ENCODE data around the gene RANBP9.

The RANBP9 gene

DNA sequence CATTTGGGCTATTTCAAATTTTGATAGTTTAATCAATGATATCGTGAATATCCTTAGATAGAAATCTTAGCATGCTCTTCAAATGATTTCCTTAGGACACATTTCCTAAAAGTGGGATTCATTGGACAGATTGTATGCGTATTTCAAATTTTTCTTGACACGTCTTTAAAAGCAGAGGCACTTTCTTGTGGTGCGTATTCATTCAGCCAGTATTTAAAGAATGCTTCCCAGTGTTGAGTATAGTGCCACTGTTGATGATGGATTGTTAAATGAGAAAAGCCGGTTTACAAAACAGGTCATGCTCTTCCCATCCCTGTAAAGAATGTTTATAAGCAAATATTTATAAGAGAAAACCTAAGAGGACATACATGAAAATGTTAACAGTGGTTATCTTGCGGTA is 111.6 kb downstream of the RANBP9 start:
- no peak for DNase-seq (ENCODE audit: low spot score)

DNA sequence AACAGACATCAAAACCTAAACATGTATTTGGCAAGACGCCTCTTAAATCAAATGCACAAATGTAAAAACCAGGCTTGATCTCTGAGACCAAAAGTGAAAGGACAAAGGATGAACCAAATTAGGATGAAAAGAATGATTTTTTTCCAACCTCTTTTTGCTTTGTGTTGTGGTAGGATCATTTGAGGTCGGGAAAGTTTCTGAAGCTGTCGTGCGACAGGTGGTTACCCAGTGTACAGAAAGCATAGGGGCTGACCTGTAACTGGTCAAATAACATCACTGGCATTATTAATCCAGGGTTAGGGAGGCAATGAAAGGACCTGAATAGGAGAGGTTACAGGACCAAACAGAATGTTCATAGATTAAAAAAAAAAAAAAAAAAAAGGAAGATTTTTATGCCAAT is 114.6 kb downstream of the RANBP9 start:
- no peak for DNase-seq (ENCODE audit: low spot score)

DNA sequence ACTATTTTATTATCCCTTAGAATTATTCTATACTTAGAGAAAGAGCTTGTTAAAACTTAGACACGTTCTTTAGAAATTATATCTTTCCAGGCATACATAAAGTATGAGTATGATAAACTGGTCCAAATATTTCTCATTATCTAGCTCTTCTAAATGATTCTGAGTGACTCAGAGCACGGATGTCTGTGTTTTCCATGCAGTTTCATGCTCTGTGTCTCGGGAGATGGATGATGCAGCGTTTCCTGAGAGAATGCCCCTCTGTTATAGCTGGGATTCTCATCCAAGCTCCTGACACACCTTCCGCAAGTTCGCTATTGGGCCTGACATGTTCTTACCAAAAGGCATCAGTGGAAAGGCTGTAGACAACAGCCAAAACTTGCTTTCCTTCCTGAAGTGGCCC is 117.9 kb downstream of the RANBP9 start:
- DNase-seq (ENCODE audit: low spot score), result no peak

DNA sequence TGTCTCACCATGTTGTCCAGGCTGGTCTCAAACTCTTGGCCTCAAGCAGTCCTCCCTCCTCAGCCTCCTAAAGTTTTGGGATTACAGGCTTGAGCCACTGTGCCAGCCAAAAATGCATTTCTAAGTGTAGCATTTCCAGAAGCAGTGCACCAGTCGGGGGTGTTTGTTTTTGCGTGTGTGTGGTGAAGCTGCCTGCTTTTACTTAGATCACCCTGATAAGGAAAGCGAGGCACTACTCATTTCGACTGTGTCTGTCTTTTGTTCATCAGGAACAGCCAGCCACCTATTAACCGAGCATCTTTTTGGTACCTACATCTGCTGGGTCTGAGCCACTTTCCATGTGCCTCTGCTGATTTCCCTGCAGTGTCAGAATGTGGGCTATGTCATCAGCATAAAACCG is 118.5 kb downstream of the RANBP9 start:
- DNase-seq (ENCODE audit: low spot score), result no peak

DNA sequence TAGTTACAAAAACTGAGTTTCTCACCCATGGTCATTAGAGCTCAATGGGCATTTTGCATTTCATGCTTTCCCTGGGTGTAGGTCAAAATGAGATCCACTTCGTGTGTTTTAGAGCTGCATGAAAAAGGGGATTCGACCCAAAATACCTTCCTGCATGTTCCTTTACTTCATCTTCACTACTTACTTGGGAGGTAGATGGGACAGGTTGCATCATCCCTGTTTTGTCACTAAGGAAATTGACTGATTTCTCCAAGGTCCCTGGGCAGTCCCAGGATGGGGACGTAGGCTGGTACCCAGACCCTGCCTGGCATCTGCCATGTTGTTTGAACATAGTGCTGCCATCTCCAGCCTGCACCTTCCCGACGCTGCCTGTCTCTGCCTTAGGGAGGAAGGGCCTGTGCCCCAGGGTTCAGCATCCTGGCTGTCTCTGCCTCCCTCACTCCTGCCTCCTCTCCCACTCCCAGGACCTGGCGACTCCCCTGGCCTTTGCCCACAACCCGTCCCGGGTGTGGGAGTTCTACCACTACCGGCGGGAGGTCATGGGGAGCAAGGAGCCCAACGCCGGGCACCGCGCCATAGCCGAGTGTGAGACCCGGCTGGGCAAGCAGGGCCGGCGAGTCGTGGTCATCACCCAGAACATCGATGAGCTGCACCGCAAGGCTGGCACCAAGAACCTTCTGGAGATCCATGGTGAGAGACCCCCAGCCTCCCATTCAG is 120.3 kb downstream of the RANBP9 start:
- DNase-seq (ENCODE audit: low spot score), result no peak

DNA sequence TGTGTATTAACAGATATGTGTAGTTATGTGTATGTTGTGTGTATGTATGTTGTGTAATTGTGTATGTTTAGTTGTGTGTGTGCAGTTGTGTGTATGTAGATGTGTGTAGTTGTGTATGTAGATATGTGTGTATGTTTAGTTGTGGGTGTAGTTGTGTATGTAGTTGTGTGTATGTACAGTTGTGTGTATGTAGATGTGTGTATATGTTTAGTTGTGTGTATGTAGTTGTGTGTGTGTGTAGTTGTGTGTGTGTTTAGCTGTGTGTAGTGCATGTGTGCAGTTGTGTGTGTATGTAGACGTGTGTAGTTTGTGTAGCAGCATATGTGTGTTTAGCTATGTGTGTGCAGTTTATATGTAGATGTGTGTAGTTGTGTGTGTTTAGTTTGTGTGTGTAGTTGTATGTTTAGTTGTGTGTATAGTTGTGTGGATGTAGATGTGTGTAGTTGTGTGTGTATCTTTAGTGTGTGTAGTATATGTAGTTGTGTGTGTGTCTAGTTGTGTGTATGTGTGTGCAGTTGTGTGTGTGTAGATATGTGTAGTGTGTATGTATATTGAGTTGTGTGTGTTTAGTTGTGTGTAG is 121.0 kb downstream of the RANBP9 start:
- DNase-seq (ENCODE audit: low spot score), result no peak

DNA sequence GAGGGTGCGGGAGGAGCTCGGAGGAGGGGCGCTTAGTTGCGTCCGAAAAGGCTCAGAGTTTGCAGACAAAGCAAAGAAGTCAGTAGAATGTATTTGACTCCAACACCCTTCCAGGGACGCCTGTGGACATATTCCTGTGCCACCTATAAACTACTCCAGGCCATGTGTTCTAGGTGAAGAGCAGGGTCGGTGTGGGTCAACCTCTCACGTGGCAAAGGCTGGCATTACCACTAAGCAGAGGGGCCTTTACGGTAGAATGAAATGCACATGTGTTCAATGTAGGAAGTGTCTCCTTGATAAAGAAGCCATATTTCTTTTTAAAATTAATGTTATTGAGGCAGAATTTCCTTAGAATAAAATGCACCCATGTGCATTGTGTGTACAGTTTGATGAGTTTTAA is 121.8 kb downstream of the RANBP9 start:
- DNase-seq (ENCODE audit: low spot score), result no peak

DNA sequence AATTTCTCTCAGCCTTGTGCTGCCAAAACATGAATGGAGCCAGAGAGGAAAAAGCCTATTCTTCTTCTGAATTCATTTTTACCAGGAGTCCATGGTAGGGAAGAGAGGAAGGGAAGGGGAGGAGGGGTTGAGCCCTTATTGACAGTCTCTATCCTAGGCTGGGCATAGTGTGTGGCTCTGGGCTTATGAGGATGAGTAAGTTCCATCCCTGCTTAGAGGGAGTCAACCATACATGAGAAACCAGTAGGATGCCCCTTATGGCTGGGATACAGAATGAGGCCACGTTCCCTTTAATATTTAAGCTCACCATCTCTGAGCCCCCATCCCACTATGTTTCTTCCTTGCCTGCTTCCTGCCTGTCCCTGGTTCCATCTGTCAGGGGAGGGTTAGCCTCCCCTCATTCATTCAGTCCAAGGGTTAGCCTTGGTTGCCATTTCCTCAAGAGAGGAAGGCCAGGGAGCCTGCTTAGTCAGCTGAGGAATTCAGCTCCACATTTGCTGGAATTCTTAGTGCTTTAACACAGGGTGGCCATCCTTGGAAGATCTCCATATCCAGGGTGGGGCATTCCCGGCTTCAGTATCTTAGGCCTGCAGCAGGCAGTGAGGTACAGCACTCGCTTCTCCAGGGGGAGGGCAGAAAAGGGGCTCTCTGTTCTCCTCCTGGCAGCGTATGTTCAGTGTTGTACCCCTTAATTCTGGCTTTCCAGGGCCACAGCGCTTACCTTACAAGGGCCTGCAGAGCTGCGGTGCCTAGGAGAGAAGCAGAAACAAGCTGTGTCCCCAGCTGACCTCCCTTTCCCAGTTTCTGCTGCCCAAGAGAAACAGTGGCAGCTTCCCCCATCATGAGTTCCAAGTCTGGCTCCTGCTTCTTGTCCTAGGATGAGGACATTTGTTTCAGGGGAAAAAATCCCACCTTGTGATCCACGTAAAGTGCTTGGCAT is 124.8 kb downstream of the RANBP9 start:
- DNase-seq (ENCODE audit: low spot score), result no peak

DNA sequence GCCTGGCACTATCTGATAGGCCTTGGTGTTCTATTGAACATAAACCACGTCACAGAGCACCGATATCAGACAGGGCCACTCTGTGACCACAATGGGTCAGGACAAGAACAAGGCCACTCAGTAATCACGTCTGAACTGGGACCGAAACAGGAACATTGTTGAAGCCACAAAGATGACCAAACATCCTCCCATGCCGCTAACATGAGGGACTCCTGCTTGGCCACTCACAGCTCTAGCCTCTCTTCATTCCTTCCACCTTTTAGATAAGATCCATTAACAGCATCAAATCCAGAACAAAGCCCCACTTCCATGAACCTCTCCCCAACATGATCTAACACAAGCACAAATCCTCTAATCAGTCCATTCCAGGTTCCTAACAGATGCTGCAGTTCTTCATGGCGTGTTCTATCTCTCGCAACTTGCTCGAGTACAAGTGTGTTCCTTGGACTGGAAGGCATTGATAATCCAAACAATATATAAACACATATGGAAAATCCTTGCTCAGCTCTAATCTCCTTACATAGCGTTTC is 129.9 kb downstream of the RANBP9 start:
- DNase-seq (ENCODE audit: low spot score), result no peak

DNA sequence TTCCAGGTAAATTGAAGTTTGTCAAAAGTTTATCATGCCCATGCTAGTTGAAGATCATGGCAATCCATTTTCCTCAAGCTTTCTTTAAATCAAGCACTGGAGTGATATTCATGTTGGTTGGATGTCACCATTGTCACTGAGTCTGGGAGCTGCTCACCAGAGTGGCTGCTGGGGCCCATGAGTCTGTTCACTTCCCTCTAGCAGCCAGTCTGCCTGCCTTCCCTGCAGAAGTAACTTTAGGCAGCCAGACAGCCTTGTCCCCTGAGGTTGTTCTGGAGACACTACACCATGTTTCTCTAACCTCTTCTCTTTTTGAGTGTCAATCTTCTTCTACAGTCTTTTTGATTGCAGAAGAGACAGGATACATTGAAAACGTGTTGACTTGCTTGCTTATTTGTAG is 131.7 kb downstream of the RANBP9 start:
- no peak for DNase-seq (ENCODE audit: low spot score)

DNA sequence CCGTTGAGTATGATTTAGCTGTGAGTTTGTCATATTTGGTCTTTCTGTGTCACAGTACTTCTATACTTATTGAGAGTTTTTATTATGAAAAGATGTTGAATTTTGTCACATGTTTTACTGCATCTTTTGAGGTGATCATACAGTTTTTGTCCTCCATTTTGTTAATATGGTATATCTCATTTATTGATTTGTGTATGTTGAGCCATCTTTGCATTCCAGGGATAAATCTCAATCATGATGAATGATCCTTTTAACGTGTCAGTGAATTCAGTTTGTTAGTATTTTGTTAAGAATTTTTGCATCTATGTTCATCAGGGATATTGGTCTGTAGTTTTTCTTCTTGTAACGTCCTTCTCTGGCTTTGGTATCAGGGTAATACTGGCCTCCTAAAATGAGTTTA is 133.7 kb downstream of the RANBP9 start:
- no peak for DNase-seq (ENCODE audit: low spot score)

DNA sequence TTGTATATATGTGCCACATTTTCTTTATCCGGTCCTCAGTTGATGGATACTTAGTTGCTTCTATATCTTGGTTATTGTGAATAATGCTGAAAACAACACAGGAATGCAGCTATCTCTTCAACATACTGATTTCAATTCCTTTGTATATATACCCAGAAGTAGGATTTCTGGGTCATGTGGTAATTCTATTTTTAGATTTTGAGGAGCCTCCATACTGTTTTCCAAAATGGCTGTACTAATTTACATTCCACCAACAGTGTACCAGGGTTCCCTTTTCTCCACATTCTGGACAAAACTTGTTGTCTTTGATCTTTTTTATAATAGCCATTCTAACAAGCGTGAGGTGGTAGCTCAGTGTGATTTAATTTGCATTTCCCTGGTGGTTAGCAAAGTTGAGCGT is 135.6 kb downstream of the RANBP9 start:
- DNase-seq (ENCODE audit: low spot score), result no peak

DNA sequence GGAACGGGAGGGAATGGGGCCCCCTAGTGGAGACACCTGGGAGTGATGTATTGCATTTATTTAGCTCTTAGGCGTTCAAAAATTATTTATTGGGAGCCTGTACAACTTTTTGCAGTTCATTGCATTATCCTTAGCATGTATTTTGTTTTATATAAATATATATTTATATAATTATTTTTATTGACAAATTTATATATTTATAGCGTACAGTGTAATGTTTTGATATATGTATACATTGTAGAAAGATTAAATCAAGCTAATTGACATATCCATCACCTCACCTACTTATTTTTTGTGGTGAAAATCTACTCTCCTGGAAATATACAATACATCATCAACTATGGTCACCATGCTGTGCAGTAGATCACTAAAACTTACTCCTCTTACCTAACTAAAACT is 136.3 kb downstream of the RANBP9 start:
- DNase-seq (ENCODE audit: low spot score), result no peak

DNA sequence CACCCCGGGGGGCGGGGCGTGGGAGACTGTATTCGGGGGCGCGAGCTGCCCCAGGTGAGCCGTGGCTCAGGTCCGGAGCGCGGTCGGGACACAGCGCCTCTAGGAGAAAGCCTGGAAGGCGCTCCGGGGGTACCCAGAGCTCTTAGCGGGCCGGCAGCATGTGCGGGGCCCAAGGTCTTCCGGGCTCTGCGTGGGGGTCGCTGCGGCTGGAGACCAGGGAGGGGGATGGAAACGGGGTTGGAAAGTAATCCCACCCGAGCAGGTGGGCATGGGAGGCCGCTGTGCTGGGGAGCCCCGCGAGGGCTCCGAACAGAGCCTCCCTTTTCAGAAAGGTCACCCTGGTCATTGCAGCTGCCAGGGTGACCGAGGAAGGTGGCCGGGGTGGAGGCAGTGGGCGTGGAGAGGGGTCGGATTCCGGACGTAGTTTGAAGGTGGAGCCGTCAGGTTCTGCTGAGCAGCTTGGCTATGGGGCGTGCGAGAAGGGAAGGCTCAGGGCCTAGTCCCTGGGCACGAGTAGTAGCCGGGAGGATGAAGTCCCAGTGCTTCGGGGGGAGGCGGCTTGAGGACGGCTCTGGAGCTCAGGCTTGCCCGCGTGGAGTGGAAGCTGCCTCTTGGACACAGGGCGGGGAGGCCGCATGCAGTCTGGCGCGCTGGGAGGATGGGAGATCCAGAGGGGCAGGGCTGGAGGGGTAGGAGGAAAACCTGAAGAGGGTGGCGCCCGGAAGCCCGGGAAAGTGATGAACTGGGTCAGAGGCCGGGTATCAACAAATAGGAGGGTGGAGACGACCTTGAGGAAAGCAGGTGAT is 136.9 kb downstream of the RANBP9 start, which contains the start of gene SIRT5:
Gene SIRT5 (plus strand): TSS at position 31 of the 806 bp plus-strand sequence. CDS start 9,510 bp downstream, outside the sequence.
- DNase-seq (ENCODE audit: low spot score), result peak; percentile 81

DNA sequence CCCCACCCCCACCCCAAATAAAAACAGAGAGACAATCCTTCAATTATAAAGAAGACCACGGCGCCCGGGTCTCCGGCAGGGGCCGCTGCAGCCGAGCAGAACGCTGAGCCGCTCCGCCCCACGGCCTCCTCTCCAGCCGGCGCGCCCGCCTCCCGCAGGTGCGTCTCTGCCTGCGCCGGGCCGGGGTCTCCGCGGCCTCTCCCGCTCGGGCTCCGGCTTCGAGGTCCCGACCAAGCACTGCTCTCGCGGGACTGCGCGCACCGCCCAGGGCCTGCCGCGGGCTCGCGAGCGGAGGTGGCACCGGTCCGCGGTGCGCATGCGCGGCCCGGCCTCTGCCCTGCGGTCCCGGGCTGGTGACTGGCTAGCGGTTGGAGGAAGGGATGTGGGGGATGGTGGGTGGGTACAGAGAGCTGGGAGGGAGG is 137.5 kb downstream of the RANBP9 start:
- DNase-seq (ENCODE audit: low spot score), result peak; percentile 94

DNA sequence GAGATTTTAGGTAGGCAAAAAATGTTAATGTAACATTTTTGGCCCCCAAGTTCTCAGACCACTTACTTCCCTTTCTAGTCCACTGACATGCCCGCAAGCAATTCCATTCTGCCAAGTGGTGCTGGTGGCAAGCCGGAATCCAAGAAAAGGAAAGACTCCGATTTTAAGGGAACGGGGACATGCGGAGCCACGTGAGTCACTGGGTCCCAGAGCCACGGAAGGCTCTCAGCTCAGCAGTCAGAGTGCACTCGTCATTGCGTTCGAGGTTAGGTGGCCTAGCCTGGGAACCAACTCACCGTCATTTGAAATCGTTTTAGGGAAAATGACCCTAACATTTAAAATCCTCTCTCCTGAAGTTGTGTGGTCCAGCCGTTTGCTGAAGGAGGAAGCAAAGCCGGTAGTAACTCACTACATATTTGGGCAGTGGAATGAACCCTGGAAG is 137.9 kb downstream of the RANBP9 start:
- peak; percentile 41 for DNase-seq (ENCODE audit: low spot score)

DNA sequence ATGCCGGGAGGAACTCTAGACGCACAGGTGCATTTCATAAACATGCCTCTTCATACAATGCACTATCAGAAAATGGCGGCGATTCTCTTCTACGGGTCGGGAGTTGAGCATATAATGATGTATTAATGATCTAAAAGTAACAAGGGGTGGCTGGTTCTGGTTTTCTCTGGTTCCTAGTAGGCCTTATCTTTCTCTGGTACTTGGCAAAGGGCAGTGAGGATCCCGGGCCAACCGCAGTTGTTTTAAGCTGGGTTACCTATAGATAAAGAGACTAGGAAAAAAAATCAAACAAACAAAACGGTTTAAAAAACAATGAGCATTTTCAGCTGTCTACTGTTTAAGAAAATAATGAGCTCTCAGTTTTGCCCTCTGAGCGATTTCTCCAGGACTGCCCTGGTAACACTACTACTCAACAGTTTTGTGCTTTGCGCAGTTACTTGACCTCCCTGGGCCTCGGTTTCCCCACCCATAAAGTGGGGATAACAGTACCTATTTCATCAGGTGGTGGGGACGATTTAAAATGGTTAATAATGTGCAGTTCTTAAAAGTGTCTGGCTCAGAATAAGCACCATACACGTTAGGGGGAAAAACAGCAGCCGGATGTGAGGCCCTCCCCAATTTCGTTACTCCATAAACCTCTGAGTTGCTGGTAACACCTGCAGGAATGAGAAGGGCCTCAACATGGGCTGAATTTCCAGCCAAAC is 138.5 kb downstream of the RANBP9 start:
- DNase-seq (ENCODE audit: low spot score), result no peak

DNA sequence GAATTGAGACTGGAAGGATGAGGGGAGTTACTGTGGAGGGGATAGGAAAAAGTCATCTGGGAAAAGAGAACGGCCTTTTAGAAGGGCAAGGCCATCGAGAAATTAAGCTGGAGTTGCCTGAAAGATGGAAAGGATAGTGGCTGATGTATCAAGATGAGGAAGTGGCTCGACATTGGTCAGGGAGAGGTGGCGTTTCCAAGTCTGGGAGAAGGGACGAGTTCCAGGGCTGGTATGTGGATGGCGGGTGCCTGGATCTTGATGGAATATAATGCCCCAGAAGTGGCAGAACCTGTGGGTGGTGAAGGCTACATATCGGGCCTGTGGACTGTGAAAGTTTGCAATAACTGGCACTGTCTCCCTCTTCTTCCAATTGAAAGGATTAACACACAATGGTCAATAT is 139.4 kb downstream of the RANBP9 start:
- DNase-seq (ENCODE audit: low spot score), result no peak
